Stimulated activated CD4-positive, alpha-beta T cell treated with anti-CD3 and anti-CD28 coated beads, Interleukin-15, amount 100 ng/mL, for 1 hour (primary cell): Measurements from ENCODE around the gene POU3F4.

ENCODE experiments used
- DNase-seq, 2 donors: peaks; one replicate each; pipeline ENCODE4 v3.0.0-alpha.2; 2020; ENCODE audit warnings: low read depth in 1 of 2, low spot score in 1 of 2

POU3F4 gene

DNA sequence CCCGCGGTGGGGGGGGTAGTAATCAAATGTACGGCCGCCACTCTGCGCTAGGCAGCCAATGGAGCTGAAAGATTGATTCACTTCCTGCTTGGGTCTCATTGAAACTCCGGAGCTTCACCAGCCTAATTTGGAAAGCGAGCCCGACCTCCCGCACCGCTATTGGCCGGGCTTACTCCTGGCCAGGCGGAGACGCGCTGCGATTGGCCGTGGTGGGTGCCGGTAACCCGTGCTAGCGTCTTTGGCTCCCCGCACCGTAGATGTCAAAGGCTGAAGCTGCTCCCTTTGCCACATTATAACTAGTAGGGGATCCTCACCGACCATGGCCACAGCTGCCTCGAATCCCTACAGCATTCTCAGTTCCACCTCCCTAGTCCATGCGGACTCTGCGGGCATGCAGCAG is at the start of gene POU3F4:
POU3F4 (plus strand) TSS at position 285 of the 400 bp plus-strand sequence; CDS start at position 320, 35 bp downstream.
- DNase-seq, result no peak

DNA sequence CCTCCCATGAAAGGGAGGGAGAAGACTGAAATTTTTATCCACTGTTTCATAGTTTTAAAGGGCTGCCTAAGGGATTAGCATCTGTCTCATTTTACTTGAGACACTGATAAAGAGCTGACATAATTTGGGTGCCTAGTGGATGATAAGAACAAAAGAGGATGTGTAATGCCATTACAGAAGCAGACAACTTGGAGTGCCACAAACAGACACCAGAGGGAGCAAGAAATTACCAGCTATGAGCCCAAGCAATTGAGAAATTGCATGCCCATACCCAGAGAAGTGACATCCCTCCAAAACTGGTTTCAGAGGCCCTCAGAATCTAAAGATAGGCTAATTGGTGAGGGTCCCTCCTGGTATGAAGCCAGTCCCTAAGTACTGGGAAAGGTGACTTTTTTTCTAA is 38.5 kb upstream of the POU3F4 start:
- DNase-seq, result peak in 1 of 2 donors; percentile 1

DNA sequence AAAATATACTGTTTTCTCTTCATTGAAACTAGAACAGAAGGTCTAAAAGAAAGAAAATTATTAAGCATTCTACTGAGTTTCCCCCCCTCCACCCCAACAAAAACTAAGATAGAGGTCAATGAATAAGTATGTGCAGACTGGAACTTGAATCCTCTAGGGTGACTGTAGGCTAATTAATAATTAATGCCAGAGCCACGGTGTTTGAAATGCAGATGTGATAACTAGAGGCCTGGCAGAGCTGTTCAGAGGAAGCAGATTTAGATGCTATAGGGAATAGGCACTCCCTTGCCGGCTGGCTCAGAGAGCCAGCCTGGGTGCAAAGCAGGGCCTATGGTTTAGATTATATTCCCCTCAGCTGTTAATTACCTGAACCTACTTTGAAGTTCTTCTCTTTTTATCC is 12.2 kb upstream of the POU3F4 start:
- no peak for DNase-seq

GRCh38 chrX:83501003-83501402 is 7.1 kb upstream of the POU3F4 start:
- no peak for DNase-seq

- DNase-seq, result no peak
These were observed 6.6 kb upstream of the POU3F4 start for GRCh38 chrX:83501530-83501929.

DNA sequence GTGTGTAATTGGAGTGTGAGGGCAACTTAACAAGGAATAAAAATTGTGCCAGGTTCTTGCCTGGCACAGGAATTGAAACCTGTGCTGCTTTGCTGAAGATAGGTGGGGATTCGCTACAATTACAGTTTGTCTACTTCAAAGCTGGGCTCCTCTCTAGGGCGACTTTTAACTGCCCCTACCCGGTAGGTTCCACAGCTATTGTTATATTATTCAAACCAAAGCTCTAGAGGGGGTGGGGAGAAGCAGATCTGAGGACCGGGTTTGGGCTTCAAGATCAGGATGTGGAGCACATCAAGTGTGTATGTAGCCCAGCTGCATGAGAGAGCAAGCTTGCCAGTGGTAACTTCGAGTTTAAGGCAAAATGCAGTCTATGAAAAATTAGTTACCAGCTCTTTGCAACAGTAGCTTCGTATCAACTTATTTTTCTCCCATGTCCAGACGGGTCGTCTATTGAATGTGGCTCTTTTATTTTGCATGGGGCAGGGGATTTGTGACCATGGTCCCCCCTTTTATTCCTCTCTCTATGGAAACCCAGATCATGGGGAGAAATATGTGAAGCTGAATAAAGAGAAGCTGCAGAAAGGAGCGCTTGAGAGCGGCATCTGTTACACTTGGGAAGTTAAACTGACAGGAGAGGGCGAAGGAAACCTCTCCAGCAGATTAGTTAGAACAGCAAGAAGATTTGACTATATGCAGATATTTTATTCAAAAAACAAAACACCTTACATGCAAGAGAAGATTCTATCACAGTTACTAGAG is 3.2 kb upstream of the POU3F4 start:
- DNase-seq, result no peak

DNA sequence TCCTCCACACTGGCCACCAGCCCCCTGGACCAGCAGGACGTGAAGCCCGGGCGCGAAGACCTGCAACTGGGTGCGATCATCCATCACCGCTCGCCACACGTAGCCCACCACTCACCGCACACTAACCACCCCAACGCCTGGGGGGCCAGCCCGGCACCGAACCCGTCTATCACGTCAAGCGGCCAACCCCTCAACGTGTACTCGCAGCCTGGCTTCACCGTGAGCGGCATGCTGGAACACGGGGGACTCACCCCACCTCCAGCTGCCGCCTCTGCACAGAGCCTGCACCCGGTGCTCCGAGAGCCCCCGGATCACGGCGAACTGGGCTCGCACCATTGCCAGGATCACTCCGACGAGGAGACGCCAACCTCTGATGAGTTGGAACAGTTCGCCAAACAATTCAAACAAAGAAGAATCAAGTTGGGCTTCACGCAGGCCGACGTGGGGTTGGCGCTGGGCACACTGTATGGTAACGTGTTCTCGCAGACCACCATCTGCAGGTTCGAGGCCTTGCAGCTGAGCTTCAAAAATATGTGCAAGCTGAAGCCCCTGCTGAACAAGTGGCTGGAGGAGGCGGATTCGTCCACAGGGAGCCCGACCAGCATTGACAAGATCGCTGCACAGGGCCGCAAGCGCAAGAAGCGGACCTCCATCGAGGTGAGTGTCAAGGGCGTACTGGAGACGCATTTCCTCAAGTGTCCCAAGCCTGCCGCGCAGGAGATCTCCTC is 600 bp downstream of the POU3F4 start:
- no peak for DNase-seq

GRCh38 chrX:83509254-83509801 is 1.2 kb downstream of the POU3F4 start:
- DNase-seq, result no peak

- no peak for DNase-seq
These were observed 2.5 kb downstream of the POU3F4 start for GRCh38 chrX:83510510-83511062.

GRCh38 chrX:83511208-83511607 is 3.1 kb downstream of the POU3F4 start:
- DNase-seq, result no peak

- DNase-seq, result no peak
These were observed 4.0 kb downstream of the POU3F4 start for GRCh38 chrX:83512111-83512510.

GRCh38 chrX:83516597-83516996 is 8.5 kb downstream of the POU3F4 start:
- DNase-seq, result no peak

- DNase-seq, result no peak
These were observed 13.8 kb downstream of the POU3F4 start for GRCh38 chrX:83521905-83522304.

DNA sequence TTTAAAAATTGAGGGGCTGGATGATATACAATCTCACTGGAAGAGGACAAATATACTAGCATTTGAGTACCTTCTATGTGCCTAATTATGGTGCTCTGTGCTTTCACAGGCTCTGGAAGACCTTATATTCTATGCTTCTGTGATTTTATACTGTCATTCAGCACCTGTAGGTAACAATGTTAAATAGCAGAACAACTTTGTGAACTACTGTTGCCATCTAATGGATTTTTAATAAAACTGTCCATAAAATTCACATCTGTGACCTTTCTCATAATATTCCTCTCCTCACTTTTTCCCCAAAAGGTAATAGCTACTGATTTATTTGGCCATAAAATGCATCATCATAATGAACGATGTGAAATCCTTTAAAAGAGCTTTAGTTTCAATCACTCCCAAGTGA is 21.9 kb downstream of the POU3F4 start:
- DNase-seq, result no peak

- no peak for DNase-seq
These were observed 27.5 kb downstream of the POU3F4 start for GRCh38 chrX:83535417-83536196.
